Body of pancreas (tissue), 4 donors: ENCODE results near the gene PLAAT2. TPM values are rescaled to one million over a fixed set of nuclear protein-coding genes. Genes with fewer than 3 reads are reported as not detected.

Source experiments
- ATAC-seq: fragments of 150-250 bp; one replicate; pipeline ENCODE4 v1.9.1; 2016
- DNase-seq, 4 donors: peaks; one replicate each; pipeline ENCODE4 v3.0.0-alpha.2; 2019
- H3K27ac ChIP-seq, 4 donors: fragments of 200-600 bp; sonication (generic); 1 replicate in 3 of 4; 2 replicates in 1 of 4; pipeline versions ENCODE4 v1.5.1 to v1.6.1; 2016 to 2019; ENCODE audit warnings: mild to moderate bottlenecking in 1 of 4, mixed read lengths in 1 of 4, moderate library complexity in 1 of 4
- H3K27me3 ChIP-seq, 2 donors: fragments of 200-600 bp; sonication (generic); one replicate each; pipeline ENCODE4 v1.6.0; 2016; ENCODE audit warnings: mild to moderate bottlenecking in 1 of 2
- H3K36me3 ChIP-seq, 2 donors: fragments of 200-600 bp; sonication (generic); replicated peaks in 1 of 2; 2 replicates each; pipeline ENCODE4 v1.5.1; 2016; ENCODE audit warnings: low read depth in 2 of 2; ENCODE audit not compliant: insufficient read depth in 1 of 2
- H3K4me1 ChIP-seq: fragments of 200-600 bp; sonication (generic); one replicate; pipeline ENCODE4 v1.6.0; 2016
- H3K4me3 ChIP-seq, 2 donors: fragments of 200-600 bp; sonication (generic); 1 replicate in 1 of 2; 2 replicates in 1 of 2; pipeline ENCODE4 v1.5.1; 2016 to 2019
- H3K9me3 ChIP-seq, 3 donors: fragments of 200-600 bp; sonication (generic); 1 replicate in 2 of 3; 2 replicates in 1 of 3; pipeline ENCODE4 v1.5.1; 2016
- POLR2A ChIP-seq, 3 donors: fragments of 450-650 bp; IDR thresholded peaks; one replicate each; pipeline ENCODE4 v1.6.1; 2016; ENCODE audit warnings: antibody characterized with exemption in 3 of 3, mild to moderate bottlenecking in 2 of 3
- WGBS, 2 donors: methylation state at CpG; one replicate each; pipeline ENCODE4 v1.1.5; 2017; 5-methylcytosine and 5-hydroxymethylcytosine counted together
- intact Hi-C: fragments of 100-400 bp; cut with DNase I; formaldehyde crosslinking; loops from one replicate; pipeline ENCODE4 v1.15.1; 2023
- total RNA-seq, 2 donors: library from RNA; depleted of rRNA; stranded (reverse); fragments of >200 nt; gene quantifications; one replicate each; pipeline ENCODE4 v1.1.0, GENCODE V29; 2016
- TF ChIP-seq, protein P1 (sequence below), 7 experiments: fragments of 450-650 bp in 4 of 7; fragments of 200-600 bp in 3 of 7; sonication (generic) in 3 of 7; IDR thresholded peaks; one replicate each; pipeline ENCODE4 v1.5.1; 2016 to 2019; ENCODE audit warnings: antibody characterized with exemption in 7 of 7

The PLAAT2 gene
- total RNA-seq, 2 donors from 2014 or later: not detected

DNA sequence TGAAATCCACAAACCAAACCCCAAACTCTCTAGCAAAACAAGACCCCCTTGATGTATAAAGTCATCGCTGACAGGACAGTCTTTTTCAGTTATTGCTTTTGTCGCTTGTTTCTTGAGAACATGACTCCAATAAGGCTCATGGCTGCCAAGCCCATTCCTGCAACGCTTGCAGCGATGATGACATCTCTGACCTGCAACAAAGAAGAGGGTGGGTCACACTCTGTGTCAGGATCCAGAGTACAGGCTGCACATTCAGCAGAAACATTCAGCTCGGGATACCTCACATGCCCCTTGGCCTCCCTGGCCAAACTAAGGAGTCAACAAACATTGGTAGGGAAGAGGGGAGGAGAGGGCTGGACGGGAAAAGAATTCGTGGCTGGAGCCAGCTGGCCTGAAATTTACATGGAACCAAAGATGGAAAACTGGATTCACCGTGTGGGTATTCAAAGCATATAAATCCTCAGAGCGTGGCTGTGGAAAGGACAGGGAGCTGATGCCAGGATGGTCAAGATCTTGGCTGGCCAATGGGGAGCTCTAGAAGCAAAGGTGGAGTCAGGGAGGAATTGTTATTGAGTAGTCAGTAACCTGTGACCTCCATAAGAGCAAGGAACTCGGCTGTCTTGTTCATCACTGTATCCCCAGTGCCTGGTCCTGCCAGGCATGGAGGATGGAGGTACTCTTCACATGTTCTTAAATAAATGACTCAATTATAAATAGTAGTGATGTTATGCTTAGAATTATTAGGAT is 11.8 kb upstream of the PLAAT2 start:
- Histone ChIP-seq H3K9me3 (no peaks in the 10 kb centered on the region), H3K4me1 (no peaks in the 10 kb centered on the region), H3K36me3 (no peaks in the 10 kb centered on the region), H3K4me3 (no peak overlapping the region), H3K27ac (peak overlapping the region in 2 of 4 donors; percentile 19 to 40), H3K27me3 (no peaks in the 10 kb centered on the region)
- TF ChIP-seq POLR2A (IDR thresholded peaks at IDR 0.05): no peak
- TF ChIP-seq, protein P1, sequence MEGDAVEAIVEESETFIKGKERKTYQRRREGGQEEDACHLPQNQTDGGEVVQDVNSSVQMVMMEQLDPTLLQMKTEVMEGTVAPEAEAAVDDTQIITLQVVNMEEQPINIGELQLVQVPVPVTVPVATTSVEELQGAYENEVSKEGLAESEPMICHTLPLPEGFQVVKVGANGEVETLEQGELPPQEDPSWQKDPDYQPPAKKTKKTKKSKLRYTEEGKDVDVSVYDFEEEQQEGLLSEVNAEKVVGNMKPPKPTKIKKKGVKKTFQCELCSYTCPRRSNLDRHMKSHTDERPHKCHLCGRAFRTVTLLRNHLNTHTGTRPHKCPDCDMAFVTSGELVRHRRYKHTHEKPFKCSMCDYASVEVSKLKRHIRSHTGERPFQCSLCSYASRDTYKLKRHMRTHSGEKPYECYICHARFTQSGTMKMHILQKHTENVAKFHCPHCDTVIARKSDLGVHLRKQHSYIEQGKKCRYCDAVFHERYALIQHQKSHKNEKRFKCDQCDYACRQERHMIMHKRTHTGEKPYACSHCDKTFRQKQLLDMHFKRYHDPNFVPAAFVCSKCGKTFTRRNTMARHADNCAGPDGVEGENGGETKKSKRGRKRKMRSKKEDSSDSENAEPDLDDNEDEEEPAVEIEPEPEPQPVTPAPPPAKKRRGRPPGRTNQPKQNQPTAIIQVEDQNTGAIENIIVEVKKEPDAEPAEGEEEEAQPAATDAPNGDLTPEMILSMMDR (IDR thresholded peaks at IDR 0.05): no peak
- WGBS, 2 donors: 83 to 84% methylated on average over 10 of the region's 10 CpGs
- intact Hi-C loops: no loop called here
- no peak for ATAC-seq
- no peak for DNase-seq

DNA sequence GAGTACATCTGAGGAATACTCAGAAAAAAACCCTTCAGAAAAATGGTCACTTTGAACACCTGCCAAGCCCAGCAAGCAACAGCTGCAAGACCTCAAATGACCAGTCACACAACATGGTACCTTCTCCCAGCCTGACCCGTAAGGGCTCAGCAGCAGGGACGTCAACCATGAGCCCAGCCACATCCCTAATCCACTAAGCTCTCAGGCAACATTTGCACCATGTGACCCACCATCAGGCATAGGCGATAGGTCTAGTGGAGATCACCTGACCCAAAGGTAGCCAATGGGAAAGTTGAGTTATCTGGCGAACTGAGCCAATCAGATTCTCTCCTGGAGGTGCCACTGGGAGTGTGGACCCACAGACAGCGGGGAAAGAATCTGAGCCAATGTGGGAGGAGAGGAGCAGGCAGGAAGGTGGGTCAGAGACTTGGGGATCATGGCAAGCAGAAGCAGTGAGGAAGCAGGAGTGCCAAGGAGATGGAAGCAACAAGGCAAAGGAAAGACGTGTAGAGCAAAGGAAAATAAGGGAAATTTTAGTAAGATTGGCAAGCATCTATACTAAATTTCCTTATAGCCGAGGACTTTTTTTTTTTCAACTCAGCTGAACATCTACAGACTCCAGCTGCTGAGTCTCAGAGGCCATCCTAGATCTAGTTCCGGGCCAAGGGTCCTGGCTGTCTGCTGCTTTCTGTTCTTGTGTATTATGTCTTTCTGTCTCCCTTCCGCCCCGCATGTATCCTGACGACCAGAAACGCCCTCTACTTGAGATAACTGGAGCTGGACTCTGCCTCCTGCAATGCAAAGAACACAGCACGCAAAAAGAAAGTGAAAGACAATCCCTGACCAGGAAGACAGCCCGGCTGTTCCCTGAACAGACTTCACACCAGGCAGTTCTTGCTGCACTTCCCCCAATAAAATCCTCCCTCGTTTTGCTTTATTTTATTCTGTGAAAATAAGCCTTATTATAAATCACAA is 11.0 kb upstream of the PLAAT2 start:
- no peak for TF ChIP-seq POLR2A (IDR thresholded peaks at IDR 0.05)
- TF ChIP-seq, protein P1 (IDR thresholded peaks at IDR 0.05): no peak
- no peaks in the 10 kb centered on the region for H3K27me3 ChIP-seq
- no peaks in the 10 kb centered on the region for H3K4me1 ChIP-seq
- H3K4me3 ChIP-seq: no peak overlapping the region
- intact Hi-C loops: no loop called here
- DNase-seq (peak in 2 of 4 donors; percentile 22 to 56), ATAC-seq (peak; percentile 63)
- no peaks in the 10 kb centered on the region for H3K36me3 ChIP-seq
- H3K27ac ChIP-seq: peak overlapping the region in 2 of 4 donors; percentile 19 to 40
- H3K9me3 ChIP-seq: no peaks in the 10 kb centered on the region
- WGBS, 2 donors: 69 to 77% methylated on average over 15 of the region's 15 CpGs

DNA sequence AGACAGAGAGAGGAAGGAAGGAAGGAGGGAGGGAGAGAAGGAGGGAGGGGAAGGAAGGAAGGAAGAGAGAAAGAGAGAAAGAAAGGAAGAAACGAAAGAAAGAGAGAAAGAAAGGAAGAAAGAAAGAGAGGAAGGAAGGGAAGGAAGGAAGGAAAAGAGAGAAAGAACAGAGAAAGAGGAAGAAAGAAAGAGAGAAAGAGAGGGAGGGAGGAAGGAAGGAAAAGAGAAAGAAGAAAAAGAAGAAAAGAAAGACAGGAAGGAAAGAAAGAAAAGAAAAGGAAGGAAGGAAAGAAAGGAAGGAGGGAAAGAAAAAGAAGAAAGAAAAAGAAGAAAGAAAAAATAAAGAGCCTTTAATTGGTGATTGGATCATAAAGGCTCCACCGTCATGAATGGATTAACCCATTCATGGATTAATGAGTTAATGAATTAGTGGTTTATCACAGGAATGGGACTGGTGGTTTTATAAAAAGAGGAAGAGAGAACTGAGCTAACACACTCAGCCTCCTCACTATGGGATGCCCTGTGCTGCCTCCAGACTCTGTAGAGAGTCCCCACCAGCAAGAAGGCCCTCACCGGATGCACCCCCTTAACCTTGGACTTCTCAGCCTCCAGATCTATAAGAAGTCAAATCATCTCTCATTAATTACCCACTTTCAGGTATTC is 9.0 kb upstream of the PLAAT2 start:
- Histone ChIP-seq H3K9me3 (no peaks in the 10 kb centered on the region), H3K4me3 (no peak overlapping the region), H3K4me1 (peaks cover 12% of the 10 kb centered on the region), H3K27me3 (no peaks in the 10 kb centered on the region), H3K36me3 (no peaks in the 10 kb centered on the region), H3K27ac (no peak overlapping the region)
- no peak for TF ChIP-seq POLR2A (IDR thresholded peaks at IDR 0.05)
- TF ChIP-seq, protein P1 (IDR thresholded peaks at IDR 0.05): no peak
- WGBS, 2 donors: 48 to 70% methylated on average over 3 of the region's 3 CpGs
- ATAC-seq (no peak), DNase-seq (no peak)
- intact Hi-C loops: no loop called here

DNA sequence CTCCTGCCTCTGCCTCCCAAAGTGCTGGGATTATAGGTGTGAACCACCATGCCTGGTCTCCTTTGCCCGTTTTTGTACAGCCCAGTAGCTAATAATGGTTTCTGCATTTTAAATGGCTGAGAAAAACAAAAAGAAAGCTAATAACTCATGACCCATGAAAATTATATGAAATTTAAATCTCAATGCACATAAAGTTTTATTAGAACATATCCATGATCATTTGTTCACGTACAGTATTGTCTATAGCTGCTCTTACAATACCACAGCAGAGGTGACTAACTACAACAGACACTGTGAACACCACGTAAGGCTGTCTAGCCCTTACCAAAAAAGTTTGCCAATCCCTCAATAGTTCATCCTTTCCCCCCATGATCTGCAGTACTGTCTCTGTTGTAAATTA is 6.4 kb upstream of the PLAAT2 start:
- H3K4me1 ChIP-seq: peaks cover 14% of the 10 kb centered on the region
- intact Hi-C loops: no loop called here
- ATAC-seq (no peak), DNase-seq (no peak)
- no peaks in the 10 kb centered on the region for H3K27me3 ChIP-seq
- 92 to 99% methylated on average over 3 of the region's 3 CpGs for WGBS, 2 donors
- no peak overlapping the region for H3K27ac ChIP-seq
- H3K9me3 ChIP-seq: no peaks in the 10 kb centered on the region
- TF ChIP-seq POLR2A (IDR thresholded peaks at IDR 0.05): no peak
- TF ChIP-seq, protein P1 (IDR thresholded peaks at IDR 0.05): no peak
- no peak overlapping the region for H3K4me3 ChIP-seq
- no peaks in the 10 kb centered on the region for H3K36me3 ChIP-seq
